ENCODE data around the gene MPL.

DNA sequence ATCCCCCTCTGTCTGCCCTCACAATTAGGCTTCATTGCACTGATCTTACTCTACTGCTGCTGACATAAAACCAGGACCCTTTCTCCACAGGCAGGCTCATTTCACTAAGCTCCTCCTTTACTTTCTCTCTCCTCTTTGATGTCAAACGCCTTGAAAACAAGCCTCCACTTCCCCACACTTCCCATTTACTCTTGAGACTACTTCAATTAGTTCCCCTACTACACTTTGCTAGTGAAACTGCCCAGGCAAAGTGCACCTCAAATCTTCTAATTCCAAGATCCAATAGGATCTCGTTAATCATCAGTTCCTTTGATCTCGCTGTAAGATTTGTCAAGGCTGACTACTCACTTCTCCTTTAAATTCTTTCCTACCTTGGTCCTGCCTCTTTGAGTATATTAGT, 15.3 kb downstream of the MPL start:
- TF ChIP-seq CTCF (IDR thresholded peaks at IDR 0.05) = no peak
- no peak for TF ChIP-seq EZH2phosphoT487 (IDR thresholded peaks at IDR 0.05; ENCODE audit: borderline replicate concordance, low read depth)
- TF ChIP-seq GABPA (IDR thresholded peaks at IDR 0.05; ENCODE audit: low read depth) = no peak
- no peak for TF ChIP-seq SMC3 (IDR thresholded peaks at IDR 0.05; ENCODE audit: low read depth, low read length)
- TF ChIP-seq TAF1 (IDR thresholded peaks at IDR 0.05; ENCODE audit: borderline replicate concordance, low read depth, low read length) = no peak
- TF ChIP-seq FOXM1 (IDR thresholded peaks at IDR 0.05; ENCODE audit: low read depth) = no peak
- TF ChIP-seq, protein P1, sequence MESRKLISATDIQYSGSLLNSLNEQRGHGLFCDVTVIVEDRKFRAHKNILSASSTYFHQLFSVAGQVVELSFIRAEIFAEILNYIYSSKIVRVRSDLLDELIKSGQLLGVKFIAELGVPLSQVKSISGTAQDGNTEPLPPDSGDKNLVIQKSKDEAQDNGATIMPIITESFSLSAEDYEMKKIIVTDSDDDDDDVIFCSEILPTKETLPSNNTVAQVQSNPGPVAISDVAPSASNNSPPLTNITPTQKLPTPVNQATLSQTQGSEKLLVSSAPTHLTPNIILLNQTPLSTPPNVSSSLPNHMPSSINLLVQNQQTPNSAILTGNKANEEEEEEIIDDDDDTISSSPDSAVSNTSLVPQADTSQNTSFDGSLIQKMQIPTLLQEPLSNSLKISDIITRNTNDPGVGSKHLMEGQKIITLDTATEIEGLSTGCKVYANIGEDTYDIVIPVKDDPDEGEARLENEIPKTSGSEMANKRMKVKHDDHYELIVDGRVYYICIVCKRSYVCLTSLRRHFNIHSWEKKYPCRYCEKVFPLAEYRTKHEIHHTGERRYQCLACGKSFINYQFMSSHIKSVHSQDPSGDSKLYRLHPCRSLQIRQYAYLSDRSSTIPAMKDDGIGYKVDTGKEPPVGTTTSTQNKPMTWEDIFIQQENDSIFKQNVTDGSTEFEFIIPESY (IDR thresholded peaks at IDR 0.05; ENCODE audit: borderline replicate concordance, low read depth) = no peak
- no peak for TF ChIP-seq MXI1 (IDR thresholded peaks at IDR 0.05; ENCODE audit: low read depth, low read length)
- TF ChIP-seq TCF12 (IDR thresholded peaks at IDR 0.05) = no peak
- no peak for TF ChIP-seq RFX5 (IDR thresholded peaks at IDR 0.05; ENCODE audit: low read length)
- TF ChIP-seq EP300 (IDR thresholded peaks at IDR 0.05; ENCODE audit: borderline replicate concordance in 1 of 2, low read depth in 1 of 2, low read length in 1 of 2) = no peak
- no peak for TF ChIP-seq MAX (IDR thresholded peaks at IDR 0.05; ENCODE audit: low read depth)
- no peak for TF ChIP-seq ELF1 (IDR thresholded peaks at IDR 0.05)

Measured in SK-N-SH (cell line).